GM21381 (cell line): Measurements from ENCODE around the gene WDR81.

ENCODE experiments used
- ATAC-seq: cut with Tn5 transposase; IDR thresholded peaks from one replicate; pipeline ENCODE4 v1.9.1; 2021; ENCODE audit warnings: mild to moderate bottlenecking, moderate library complexity; ENCODE audit not compliant: unreplicated experiment

The WDR81 gene

GRCh38 chr17:1776857-1777256 is 52.4 kb downstream of the WDR81 start:
- no peak for ATAC-seq

GRCh38 chr17:1779571-1780131 is 55.1 kb downstream of the WDR81 start:
- ATAC-seq, result no peak

GRCh38 chr17:1782171-1782567 is 57.7 kb downstream of the WDR81 start:
- no peak for ATAC-seq

- ATAC-seq, result no peak
These were observed 58.8 kb downstream of the WDR81 start for GRCh38 chr17:1783271-1783670.

GRCh38 chr17:1783834-1784611 is 59.5 kb downstream of the WDR81 start:
- ATAC-seq, result no peak

- no peak for ATAC-seq
These were observed 61.4 kb downstream of the WDR81 start for GRCh38 chr17:1785930-1786329.

GRCh38 chr17:1786708-1787107 is 62.2 kb downstream of the WDR81 start:
- ATAC-seq, result no peak

- ATAC-seq, result no peak
These were observed 62.9 kb downstream of the WDR81 start for GRCh38 chr17:1787301-1787902.
